H1 (cell line): ENCODE results near the gene ZNF316. TPM values are rescaled to one million over a fixed set of nuclear protein-coding genes. Genes with fewer than 3 reads are reported as not detected.

ENCODE experiments used
- CBX8 ChIP-seq: fragments of 300-800, 300-1000 bp; sonication (generic); IDR thresholded peaks from 2 replicates; pipeline ENCODE4 v1.7.1; 2016; ENCODE audit warnings: low read depth, low read length, borderline replicate concordance
- CHD2 ChIP-seq: IDR thresholded peaks from 2 replicates; pipeline ENCODE4 v1.6.1; 2012; ENCODE audit warnings: low read length, improper control_type of control experiment
- EGR1 ChIP-seq: IDR thresholded peaks from 2 replicates; pipeline ENCODE4 v1.6.1; 2011; ENCODE audit warnings: low read depth, low read length, borderline replicate concordance
- EZH2 ChIP-seq: fragments of 200-600 bp; sonication (generic); IDR thresholded peaks from 2 replicates; pipeline ENCODE4 v1.7.1; 2012; ENCODE audit warnings: low read depth, mild to moderate bottlenecking, moderate library complexity, low read length, inconsistent platforms; ENCODE audit not compliant: severe bottlenecking
- JUN ChIP-seq: IDR thresholded peaks from 2 replicates; pipeline ENCODE4 v1.6.1; 2011; ENCODE audit warnings: low read depth, mild to moderate bottlenecking, improper control_type of control experiment, low read length
- MAFK ChIP-seq: IDR thresholded peaks from 2 replicates; pipeline ENCODE4 v1.6.1; 2012; ENCODE audit warnings: low read depth, mild to moderate bottlenecking, improper control_type of control experiment, low read length
- NANOG ChIP-seq: IDR thresholded peaks from 2 replicates; pipeline ENCODE4 v1.6.1; 2011; ENCODE audit warnings: low read length, low read depth, mild to moderate bottlenecking, inconsistent platforms; ENCODE audit not compliant: insufficient read depth, poor library complexity, severe bottlenecking
- SIRT6 ChIP-seq: IDR thresholded peaks from one replicate; pipeline ENCODE4 v1.7.1; 2012; ENCODE audit warnings: low read length, inconsistent platforms
- SP1 ChIP-seq: IDR thresholded peaks from 2 replicates; pipeline ENCODE4 v1.6.1; 2011; ENCODE audit warnings: low read depth, low read length
- polyA plus RNA-seq, 7 experiments: library from polyadenylated mRNA; depleted of rRNA in 3 of 7; stranded (reverse) in 5 of 7; unstranded in 2 of 7; fragments of >200 nt in 5 of 7; fragments of 200-250 nt in 2 of 7; gene quantifications; 1 replicate in 5 of 7; 2 replicates in 1 of 7; 4 replicates in 1 of 7; pipeline versions ENCODE4 v1.2.1 to v1.2.3, GENCODE V29; 2011 to 2013; ENCODE audit warnings: missing spikeins in 2 of 7, mixed read lengths in 2 of 7
- total RNA-seq: library from RNA; stranded (reverse); fragmentation: NEBNext Ultra II Directional; extraction: Animal tissue kit (Norgen Biotek cat#: 25700); gene quantifications from 2 replicates; pipeline ENCODE4 v1.2.1, GENCODE V29; 2021
- TF ChIP-seq, protein P1 (sequence below), 3 experiments: IDR thresholded peaks; 1 replicate in 2 of 3; 2 replicates in 1 of 3; pipeline versions ENCODE4 v1.5.1 to v1.6.1; 2011; ENCODE audit warnings: low read length in 3 of 3, mild to moderate bottlenecking in 3 of 3, inconsistent platforms in 2 of 3, low read depth in 1 of 3, moderate library complexity in 1 of 3; ENCODE audit not compliant: insufficient read depth in 1 of 3; ENCODE audit errors: control extremely low read depth in 1 of 3
- TF ChIP-seq, protein P2 (sequence below): IDR thresholded peaks from 2 replicates; pipeline ENCODE4 v1.6.1; 2012; ENCODE audit warnings: inconsistent platforms

ZNF316 gene
- total and polyA plus RNA-seq, 2 of the 8 experiments (the other 6 are each of a cell fraction or from before 2014, with no cell fraction given), result 3.6 to 13.7 TPM

DNA sequence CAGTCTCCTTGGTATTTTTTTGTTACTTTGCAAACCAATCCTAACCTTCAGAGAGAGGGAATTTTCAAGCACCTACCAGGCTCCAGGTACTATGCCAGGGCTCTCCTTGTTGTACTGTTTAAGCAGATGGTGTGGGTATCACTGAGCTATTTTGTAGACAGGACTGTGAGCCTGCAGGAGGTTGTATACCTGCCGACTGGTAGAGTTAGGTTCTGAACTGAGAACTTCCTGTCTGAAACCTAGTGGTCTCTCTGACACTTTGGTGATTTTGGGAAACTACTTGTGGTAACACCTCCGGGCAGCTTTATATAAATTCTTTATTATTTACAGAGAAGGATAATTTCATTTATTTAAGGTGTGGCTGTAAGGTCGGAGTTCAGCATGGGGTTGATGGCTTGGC, 17.2 kb upstream of the ZNF316 start (continued):
- TF ChIP-seq, protein P1, sequence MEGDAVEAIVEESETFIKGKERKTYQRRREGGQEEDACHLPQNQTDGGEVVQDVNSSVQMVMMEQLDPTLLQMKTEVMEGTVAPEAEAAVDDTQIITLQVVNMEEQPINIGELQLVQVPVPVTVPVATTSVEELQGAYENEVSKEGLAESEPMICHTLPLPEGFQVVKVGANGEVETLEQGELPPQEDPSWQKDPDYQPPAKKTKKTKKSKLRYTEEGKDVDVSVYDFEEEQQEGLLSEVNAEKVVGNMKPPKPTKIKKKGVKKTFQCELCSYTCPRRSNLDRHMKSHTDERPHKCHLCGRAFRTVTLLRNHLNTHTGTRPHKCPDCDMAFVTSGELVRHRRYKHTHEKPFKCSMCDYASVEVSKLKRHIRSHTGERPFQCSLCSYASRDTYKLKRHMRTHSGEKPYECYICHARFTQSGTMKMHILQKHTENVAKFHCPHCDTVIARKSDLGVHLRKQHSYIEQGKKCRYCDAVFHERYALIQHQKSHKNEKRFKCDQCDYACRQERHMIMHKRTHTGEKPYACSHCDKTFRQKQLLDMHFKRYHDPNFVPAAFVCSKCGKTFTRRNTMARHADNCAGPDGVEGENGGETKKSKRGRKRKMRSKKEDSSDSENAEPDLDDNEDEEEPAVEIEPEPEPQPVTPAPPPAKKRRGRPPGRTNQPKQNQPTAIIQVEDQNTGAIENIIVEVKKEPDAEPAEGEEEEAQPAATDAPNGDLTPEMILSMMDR (IDR thresholded peaks at IDR 0.05; ENCODE audit: control extremely low read depth in 1 of 3, insufficient read depth in 1 of 3, low read depth in 1 of 3, low read length in 3 of 3), result no peak
- no peak for TF ChIP-seq CBX8
- no peak for TF ChIP-seq SP1
- TF ChIP-seq CHD2, result no peak
- TF ChIP-seq MAFK, result no peak
- no peak for TF ChIP-seq EGR1
- TF ChIP-seq JUN, result no peak
- TF ChIP-seq, protein P2, sequence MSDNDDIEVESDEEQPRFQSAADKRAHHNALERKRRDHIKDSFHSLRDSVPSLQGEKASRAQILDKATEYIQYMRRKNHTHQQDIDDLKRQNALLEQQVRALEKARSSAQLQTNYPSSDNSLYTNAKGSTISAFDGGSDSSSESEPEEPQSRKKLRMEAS, result no peak
- TF ChIP-seq NANOG, result no peak
- no peak for TF ChIP-seq SIRT6
- no peak for TF ChIP-seq EZH2
